ENCODE data around the gene SRPK1.
"Not testable (repeated sequence)": the region's sequence is repeated elsewhere in the genome, so short reads cannot be mapped to it uniquely, and the experiment has no call there.

SRPK1 gene

DNA sequence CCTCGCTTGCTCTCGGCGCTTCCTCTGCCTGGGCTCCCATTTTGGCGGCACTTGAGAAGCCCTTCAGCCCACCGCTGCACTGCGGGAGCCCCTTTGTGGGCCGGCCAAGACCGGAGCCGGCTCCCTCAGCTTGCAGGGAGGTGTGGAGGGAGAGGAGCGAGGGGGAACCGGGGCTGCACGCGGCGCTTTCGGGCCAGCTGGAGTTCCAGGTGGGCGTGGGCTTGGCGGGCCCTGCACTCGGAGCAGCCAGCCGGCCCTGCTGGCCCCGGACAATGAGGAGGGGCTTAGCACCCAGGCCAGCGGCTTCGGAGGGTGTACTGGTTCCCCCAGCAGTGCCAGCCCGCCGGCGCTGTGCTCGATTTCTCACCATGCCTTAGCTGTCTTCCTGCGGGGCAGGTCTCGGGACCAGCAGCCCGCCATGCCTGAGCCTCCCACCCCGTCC is 10.2 kb upstream of the SRPK1 start:
- DNase-seq: no peak

DNA sequence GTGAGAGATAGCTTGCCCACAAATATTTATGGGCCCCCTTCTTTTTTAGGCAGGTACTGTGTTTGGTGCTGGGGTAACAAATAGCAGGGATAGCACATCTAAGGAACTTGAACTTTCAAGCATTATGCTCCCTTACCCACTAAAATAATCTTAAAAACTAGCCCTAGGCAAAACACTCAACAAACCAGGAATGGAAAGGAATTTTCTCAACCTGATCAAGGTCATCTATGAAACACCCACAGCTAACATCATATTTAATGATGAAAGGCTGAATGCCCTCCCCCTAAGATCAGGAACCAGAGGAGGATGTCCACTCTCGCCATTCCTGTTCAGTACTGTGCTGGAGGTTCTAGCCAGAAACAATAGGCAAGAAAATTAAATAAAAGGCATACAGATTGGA is 8.7 kb upstream of the SRPK1 start:
- no peak for DNase-seq

DNA sequence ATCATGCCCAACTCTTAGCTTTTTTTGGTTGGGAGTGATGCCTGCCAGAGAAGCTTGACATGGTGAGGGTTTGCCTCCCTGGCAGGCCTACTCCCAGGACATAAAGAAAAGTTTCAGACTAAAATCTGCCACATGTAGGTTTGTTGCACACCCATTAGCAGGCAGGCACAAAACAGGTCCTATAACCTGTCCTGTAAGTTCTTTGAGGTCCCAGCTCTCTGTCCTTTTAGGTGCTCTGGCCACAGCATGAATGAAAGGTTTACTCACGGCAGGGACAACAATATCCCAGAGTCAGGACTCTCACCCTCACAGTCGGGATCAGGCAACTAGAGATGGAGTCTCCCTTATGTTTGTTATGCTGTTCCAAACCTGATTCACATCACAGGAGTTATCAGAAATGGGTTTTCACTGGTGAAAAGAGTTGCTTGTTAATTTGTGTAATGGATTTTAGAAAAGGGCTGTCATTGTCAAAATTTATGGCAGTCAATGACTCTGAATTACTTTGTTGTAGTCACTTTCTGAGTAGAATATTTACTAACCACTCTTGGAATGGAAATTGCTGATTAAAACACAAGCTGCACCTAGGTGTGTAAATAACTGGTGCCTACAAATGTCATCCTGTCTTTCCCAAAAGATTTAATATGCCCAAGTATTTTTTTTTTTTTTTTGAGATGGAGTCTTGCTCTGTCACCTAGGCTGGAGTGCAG is 5.8 kb upstream of the SRPK1 start:
- no peak for DNase-seq

DNA sequence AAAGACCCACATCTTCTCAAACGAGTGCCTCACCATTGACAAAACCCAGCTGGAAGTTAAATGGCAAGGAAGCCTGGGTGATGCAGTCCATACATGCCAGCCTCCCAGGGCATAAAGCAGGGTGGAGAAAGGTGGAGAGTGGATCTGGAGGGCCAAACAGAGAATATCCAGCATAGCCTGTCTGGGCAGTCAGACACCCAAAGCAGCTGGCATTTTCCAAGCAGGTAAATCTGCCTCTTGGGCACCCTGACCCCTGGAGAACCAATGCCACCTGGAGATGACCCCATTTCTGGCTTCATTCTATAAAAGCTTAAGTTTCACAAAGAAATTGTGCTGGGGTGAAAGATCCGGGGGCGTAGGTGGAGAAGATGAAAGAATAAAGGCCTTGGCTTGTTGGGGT is 5.1 kb upstream of the SRPK1 start:
- no peak for DNase-seq

DNA sequence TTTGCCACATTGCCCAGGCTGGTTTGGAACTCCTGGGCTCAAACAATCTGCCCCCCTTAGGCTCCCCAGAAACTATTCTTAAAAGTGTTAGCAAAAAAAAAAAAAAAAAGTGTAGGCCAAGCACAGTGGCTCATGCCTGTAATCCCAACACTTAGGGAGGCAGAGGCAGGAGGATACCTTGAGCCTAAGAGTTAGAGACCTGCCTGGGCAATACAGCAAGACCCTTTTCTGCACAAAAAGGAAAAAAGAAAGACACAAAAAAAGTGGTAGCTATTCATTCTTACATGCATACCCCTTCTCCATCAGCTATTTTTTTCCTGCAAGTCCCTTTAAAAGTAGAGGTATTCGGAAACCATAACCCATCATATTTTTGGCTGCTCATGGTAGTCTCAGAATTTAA is 3.2 kb upstream of the SRPK1 start:
- DNase-seq: no peak

DNA sequence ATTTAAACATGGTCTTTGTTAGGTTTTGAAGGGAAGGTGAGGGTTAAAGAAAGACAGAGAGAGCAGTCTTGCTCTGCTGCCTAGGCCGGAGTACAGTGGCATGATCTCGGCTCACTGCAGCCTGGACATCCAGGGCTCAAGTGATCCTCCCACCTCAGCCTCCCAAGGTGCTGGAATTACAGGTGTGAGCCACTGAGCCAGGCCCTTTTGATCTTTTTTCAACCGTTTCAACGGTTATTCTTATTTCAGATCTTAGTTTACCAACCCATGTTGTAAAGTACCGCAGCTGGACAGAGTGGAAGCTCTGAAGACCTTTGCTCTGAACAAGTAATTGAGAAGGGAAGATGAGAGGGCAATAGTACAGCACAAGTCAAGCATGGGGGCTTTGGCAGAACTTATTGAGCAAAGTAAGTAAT is 1.2 kb upstream of the SRPK1 start:
- no peak for DNase-seq

DNA sequence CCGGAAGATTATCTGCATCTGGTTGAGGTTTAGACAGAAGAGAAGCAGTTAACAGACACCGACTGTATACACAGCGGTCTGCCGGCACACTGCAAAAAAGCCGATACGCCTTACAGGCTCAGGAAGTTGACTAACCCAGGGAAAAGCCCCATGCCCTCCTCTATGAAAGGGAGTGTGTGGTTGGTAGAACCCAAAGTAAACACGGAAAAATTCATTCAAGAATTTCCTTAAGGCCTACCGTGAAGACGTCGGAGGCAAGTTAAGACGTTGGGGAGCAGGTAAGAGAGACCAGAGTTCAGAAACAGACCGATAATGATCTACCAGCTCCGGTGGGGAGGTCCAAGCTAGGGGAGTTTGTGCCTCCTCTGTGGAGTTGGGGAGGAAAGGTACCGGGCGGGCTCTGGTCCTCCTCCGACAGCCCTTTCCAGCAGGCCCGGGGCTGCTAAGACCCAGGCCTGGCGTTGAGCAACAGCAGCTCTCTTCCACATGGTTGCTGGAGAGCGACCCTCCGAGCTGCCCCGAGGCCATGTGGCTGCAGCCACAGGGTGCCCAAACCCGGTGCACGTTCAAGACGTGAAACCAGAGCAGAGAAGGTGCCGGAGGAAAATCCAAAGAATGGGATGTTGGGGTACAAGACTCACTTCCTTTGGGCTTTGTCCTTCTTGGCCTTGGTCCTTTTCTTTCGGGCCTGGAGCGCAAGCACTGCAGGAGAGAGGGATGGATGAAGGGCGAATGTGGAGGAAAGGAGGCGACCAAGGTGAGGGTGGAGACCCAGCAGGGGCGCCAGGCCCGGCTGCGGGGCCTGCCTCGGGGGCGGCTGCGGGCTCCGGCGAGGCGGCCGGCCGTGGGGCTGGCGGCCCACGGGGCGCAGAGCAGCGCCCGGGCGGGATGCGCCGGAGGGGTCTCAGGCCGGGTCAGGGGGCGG is 809 bp downstream of the SRPK1 start:
- DNase-seq: peak; percentile 66

DNA sequence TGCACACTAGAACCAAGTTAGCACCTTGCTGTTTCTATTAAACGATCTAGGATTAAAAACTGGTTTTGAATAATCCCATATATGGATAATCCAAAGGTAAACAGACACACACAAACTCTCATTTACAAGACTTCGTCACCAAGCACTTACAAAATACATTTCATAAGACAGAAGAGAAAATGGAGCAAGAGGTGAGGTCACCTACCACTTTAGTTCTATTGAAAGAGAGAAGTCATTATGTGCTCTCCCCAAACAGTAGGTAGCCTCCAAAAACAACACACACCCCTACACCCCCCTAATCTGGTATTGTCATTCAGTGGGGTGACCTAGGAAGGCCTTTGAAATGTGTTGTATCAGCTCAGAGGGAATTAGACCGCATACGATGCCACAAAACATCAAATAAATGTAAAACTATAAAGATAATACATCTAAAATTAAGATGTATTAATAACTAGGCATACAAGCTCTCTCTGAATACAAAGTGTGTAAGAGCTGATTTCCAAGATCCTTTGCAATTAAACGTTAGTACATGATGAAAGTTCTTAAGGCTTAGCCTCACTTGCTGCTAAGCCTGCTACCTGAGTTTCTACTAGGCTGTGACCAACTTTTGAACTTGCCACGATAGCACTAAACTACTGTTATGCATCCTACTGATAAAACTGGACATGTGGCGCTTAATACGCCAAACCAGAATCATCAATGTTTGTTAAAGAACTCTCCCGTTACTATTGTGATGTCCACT is 1.6 kb downstream of the SRPK1 start:
- no peak for DNase-seq

DNA sequence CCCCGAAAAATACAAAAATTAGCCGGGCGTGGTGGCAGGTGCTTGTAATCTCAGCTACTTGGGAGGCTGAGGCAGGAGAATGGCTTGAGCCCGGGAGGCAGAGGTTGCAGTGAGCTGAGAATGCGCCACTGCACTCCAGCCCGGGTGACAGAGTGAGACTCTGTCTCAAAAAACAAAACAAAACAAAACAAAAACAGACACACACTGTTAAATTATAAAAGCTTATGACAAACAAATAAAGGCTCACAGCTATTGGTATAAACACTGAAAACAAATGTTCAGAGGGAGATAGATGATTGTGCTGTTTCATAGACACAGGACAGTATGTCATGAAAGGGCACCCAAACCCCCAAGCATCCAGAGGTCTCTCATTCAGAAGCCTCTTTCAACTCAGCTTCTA is 4.0 kb downstream of the SRPK1 start:
- not testable (repeated sequence) for DNase-seq

DNA sequence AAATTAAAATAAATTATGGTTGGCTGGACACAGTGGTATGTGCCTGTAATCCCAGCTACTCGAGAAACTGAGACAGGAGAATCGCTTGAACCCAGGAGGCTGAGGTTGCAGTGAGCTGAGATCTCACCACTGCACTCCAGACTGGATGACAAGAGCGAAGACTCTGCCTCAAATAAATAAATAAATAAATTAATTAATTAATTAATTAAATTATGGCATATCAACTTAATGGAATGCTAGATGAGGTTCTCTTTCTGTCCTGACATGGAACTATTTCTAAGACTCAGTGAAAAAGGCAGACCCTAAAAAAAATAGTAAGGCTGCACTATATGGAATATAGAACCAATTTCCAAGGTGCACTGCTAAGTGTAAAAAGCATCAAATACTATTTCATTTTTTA is 4.8 kb downstream of the SRPK1 start:
- no peak for DNase-seq

DNA sequence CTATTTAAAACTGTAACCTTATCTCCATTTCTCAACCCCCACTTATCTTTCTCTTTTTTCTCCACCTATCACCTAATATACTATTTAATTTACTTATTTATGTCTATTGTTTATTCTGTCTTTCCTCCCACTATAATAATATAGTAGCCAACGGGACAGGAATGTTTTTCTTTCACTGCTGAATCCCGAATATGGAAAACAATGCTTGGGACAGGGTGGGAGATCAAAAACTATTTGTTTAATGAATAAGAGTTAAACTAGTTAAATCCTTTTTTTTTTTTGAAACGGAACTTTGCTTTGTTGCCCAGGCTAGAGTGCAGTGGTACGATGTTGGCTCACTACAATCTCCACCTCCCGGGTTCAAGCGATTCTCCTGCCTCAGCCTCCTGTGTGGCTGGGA is 6.4 kb downstream of the SRPK1 start:
- peak; percentile 73 for DNase-seq

DNA sequence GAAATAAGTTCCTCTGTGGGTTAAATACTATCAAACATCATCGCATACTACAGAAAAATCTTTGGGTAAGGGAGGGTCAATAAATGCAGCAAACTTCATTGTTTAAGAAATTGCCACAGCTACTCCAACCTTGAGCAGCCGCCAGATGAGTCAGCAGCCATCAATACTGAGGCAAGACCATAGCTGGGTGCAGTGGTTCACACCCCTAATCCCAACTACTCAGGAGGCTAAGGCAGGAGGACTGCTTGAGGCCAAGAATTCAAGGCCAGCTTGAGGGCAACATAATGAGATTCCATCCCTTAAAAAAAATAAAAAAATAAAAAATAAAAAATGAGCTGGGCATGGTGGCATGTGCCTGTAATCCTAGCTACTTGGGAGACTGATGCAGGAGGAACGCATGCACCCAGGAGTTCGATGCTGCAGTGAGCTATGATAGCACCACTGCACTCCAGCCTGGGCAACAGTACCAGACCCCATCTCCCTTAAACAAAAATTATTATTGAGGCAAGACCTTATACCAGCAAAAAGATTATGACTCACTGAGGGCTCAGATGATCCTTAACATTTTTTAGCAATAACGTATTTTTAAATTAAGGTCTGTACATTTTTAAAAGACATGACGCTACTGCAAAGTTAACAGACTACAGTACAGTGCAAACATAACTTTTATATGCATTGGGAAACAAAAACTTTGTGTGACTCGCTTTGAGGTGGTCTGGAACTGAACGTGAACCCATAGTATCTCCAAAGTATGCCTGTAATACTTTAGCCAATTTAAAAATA is 8.8 kb downstream of the SRPK1 start:
- peak; percentile 71 for DNase-seq

DNA sequence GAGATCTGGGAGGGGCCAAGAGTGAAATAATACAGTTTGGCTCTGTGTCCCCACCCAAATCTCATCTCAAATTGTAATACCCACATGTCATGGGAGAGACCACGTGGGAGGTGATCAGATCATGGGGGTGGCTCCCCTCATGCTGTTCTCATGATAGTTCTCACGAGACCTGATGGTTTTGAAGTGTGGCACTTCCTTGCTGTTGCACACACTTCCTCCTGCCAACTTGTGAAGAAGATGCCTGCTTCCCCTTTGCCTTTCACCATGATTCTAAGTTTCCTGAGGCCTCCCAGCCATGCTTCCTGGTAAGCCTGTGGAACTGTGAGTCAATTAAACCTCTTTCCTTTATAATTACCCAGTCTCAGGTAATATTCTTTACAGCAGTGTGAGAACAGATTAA is 11.3 kb downstream of the SRPK1 start:
- not testable (repeated sequence) for DNase-seq

DNA sequence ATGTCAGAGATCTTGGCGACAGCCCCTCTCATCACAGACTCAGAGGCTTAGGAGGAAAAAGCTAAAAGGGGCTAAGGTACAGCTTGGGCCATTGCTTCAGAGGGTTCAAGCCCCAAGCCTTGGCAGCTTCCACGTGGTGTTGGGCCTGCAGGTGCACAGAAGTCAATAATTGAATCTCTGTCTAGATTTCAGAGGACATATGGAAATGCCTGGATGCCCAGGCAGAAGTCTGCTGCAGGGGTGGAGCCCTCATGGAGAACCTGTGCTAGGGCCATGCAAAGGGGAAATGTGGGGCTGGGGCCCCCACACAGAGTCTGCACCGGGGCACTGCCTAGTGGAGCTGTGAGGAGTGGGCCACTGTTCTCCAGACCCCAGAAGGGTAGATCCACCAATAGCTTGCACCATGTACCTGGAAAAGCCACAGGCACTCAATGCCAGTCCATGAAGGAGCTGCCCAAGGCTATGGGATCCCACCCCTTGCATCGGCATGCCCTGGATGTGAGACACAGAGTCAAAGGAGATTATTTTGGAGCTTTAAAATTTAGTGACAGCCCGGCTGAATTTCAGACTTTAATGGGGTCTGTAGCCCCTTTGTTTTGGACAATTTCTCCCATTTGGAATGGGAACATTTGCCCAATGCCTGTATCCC is 12.0 kb downstream of the SRPK1 start:
- not testable (repeated sequence) for DNase-seq

DNA sequence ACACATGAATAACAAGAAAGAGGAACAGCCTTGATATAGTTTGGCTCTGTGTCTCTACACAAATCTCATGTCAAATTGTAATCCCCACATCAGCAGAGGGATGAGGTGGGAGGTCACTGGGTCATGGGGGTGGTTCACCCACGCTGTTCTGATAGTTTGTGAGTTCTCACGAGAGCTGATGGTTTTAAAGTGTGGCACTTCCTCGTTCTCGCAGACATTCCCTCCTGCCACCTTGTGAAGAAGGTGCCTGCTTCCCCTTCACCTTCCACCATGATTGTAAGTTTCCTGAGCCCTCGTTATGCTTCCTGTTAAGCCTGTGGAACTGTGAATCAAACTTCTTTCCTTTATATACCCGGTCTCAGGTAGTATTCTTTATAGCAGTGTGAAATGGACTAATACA is 13.1 kb downstream of the SRPK1 start:
- no peak for DNase-seq

DNA sequence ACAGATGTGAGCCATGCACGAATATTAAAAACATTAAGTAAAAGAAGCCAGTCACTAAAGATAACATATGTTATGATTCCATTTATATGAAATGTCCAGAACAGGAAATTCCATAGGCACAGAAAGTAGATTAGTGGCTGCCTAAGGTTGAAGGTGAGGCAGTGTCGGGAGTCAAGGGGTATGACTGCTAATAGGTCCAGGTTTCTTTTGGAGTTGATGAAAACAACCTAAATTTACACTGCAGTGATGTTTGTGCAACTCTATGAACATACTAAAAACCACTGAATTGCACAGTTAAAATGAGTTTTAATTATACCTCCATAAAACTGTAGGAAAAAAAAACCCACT is 14.4 kb downstream of the SRPK1 start:
- DNase-seq: peak; percentile 34

DNA sequence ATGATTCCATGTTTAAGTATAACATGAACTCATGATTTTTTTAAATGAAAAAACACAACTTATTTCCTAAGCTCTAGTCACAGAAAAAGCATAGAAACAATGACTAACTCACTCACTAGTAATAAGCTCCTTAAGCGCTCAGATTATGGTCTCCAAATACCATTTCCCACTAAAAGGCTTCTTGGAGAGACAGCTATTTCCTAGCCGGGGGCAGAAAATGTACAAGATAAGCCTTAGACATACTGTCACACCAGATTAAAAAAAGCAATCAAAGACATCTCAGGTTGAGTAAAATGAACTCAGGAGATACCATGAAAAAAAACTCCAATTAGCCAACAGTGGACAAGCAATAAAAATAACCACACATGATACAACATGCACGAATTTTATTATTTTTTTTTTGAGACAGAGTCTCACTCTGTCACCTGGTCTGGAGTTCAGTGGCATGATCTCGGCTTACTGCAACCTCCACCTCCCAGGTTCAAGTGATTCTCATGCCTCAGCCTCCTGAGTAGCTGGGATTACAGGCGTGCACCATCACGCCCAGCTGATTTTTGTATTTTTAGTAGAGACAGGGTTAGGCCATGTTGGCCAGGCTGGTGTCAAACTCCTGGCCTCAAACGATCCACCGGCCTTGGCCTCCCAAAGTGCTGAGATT is 14.9 kb downstream of the SRPK1 start:
- peak; percentile 18 for DNase-seq

DNA sequence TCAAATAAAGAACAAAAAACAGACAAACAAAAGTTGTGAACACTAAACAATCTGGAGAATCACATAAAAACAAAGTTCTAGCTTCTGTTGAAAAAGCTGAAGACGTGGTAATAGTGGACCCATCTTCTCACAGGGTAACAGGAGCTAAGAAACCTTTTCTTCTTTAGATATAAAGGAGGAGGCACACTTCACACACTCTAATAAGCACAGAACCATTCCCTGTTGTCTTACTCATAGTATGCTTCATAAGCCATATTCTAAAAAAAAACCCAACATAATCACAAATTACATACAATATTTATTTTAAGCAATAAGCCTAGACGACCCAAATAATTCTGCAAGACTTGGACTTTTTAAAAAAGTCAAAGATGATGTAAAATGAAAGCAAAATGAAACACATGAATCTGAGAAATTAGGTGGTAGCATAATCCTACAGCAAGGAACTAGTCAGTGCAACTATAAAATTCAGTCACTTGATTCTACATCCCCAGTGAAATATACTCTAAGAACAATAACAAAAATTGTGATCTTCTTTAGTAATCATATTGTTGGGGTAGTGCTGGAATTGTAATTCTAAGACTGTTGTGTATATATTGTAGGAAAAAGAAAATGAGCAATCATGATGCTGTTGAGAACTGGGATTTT is 15.6 kb downstream of the SRPK1 start:
- DNase-seq: no peak

DNA sequence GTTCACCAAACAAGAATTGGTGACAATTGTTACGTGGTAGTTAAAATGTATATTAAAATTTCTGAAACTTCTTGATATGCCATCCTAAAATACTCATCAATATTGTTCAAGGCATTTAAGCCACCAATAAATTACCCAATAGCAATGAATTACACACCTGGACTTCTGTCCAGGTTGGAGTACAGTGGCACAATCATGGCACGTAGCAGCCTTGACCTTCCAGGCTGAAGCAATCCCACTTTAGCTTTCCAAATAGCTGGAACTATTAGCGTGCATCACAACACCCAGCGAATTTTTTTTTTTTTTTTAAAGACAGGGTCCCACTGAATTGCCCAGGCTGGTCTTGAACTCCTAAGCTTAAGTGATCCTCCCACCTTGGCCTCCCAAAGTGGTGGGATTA is 17.2 kb downstream of the SRPK1 start:
- no peak for DNase-seq

DNA sequence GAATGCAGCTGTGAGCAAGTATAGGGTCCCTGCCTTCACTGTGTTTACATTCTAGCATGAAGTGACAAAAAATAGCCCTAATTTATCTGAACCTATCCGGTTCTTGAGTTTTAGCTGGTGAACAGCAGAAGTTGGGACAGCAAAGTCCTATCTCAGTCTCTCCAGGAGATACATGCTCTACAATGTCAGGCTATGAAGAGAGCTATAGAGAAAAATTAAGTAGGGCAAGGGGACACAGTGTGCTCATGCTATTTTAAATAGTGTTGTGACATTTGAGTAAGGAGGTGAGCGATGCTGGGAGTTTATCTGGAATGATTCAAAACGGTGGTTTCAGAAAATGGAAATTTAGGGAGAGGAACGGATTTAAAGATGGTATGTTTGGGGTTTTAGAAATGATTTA is 20.4 kb downstream of the SRPK1 start:
- no peak for DNase-seq

DNA sequence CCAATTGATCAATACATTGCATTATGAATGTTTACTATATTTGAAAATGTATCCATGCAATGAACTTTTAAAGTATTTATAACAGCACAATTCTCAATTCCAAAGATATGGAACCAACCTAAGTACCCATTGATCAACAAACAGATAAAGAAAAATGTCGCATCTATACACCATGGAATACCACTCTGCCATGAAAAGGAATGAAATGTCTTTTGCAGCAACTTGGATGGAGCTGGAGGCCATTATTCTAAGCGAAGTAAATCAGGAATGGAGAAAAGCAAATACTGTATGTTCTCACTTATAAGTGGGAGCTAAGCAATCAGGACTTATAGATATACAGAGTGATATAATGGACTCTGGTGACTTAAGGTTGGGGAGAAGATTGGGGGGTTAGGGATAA is 22.9 kb downstream of the SRPK1 start:
- DNase-seq: no peak

All from fibroblast of skin of back (primary cell).